ENCODE measurements around the gene ZMYND8. TPM values are rescaled to one million over a fixed set of nuclear protein-coding genes. Genes with fewer than 3 reads are reported as not detected.

ZMYND8 gene
- total and polyA plus RNA-seq, 2 of the 4 experiments (the other 2 are of a cell fraction), result 24.0 to 28.2 TPM

GRCh38 chr20:47224857-47225256 is 131.6 kb downstream of the ZMYND8 start:
- intact Hi-C loops (cut with micrococcal nuclease), result no loop called here
- Histone ChIP-seq H3K27ac (ENCODE audit: insufficient read depth, low read length) (no peak overlapping the region), H3K4ac (ENCODE audit: low read depth, low read length) (no peak overlapping the region), H3K18ac (ENCODE audit: low read depth, low read length) (no peak overlapping the region), H3K27me3 (ENCODE audit: control insufficient read depth, insufficient read depth, low read length) (no peaks in the 10 kb centered on the region), H4K8ac (ENCODE audit: low read depth in 2 of 2, low read length in 2 of 2) (no peak overlapping the region), H4K20me1 (ENCODE audit: insufficient read depth, low read length) (no peaks in the 10 kb centered on the region), H2BK120ac (ENCODE audit: low read depth, low read length) (no peak overlapping the region), H2BK15ac (ENCODE audit: low read depth, low read length) (no peak overlapping the region), H3K56ac (ENCODE audit: extremely low read depth, insufficient read depth, low read length) (no peak overlapping the region), H3K14ac (replicated peaks; ENCODE audit: low read depth, low read length) (no peak overlapping the region), H3K9ac (ENCODE audit: low read depth, low read length) (no peak overlapping the region), H4K5ac (ENCODE audit: low read depth, low read length) (no peak overlapping the region), H2AK9ac (replicated peaks; ENCODE audit: low read depth, low read length, poor library complexity) (no peak overlapping the region), H2AFZ (replicated peaks; ENCODE audit: low read length, poor library complexity) (no peak overlapping the region), H3K4me3 (ENCODE audit: insufficient read depth, low read depth, low read length) (no peak overlapping the region), H3K9me3 (ENCODE audit: control insufficient read depth, insufficient read depth, low read length) (no peaks in the 10 kb centered on the region), H2AK5ac (ENCODE audit: low read depth, low read length) (no peak overlapping the region), H3K36me3 (ENCODE audit: control insufficient read depth, insufficient read depth, low read length) (peaks cover 50% of the 10 kb centered on the region), H3K23ac (ENCODE audit: low read depth, low read length) (no peak overlapping the region), H3K4me2 (ENCODE audit: low read depth, low read length) (no peak overlapping the region), H2BK5ac (ENCODE audit: low read depth, low read length, poor library complexity, severe bottlenecking) (no peak overlapping the region), H2BK20ac (ENCODE audit: low read depth, low read length) (no peak overlapping the region), H4K91ac (ENCODE audit: insufficient read depth, low read depth, low read length) (no peak overlapping the region), H3K4me1 (ENCODE audit: control insufficient read depth, insufficient read depth, low read length) (no peaks in the 10 kb centered on the region), H3K79me1 (ENCODE audit: low read depth in 1 of 2, low read length in 2 of 2) (peaks cover 10 to 29% of the 10 kb centered on the region in 2 experiments), H3K9me1 (ENCODE audit: insufficient read depth, low read length) (0 out of 2 replicates have a peak, but pooled peaks cover 2% of the 10 kb centered on the region)
- POLR2A ChIA-PET (ENCODE audit: unreplicated experiment), result no interaction called here
- no CpG with 5 or more reads among the region's 4 CpGs for WGBS, 2 experiments (ENCODE audit: extremely low coverage in 2 of 2, insufficient read length in 1 of 2)
- dilution Hi-C loops (cut with HindIII; ENCODE audit: low sequenced_read_pairs, unreplicated experiment), result no loop called here
- CTCF ChIA-PET, result interaction anchor here (1.1 kb wide), 1 partner anchor 159 kb away, joined by 4 read pairs; no protein-coding TSS in a partner anchor
- DNase-seq (no peak), ATAC-seq (ENCODE audit: low read depth) (no peak)
- TF ChIP-seq SMC3 (IDR thresholded peaks at IDR 0.05; ENCODE audit: low read depth, low read length), result no peak
- no peak for TF ChIP-seq CEBPB (IDR thresholded peaks at IDR 0.05; ENCODE audit: low read depth, low read length)
- no peak for TF ChIP-seq MAFK (IDR thresholded peaks at IDR 0.05; ENCODE audit: low read depth, low read length)
- TF ChIP-seq CHD1 (IDR thresholded peaks at IDR 0.05; ENCODE audit: low read depth, low read length), result no peak
- TF ChIP-seq FOS (IDR thresholded peaks at IDR 0.05; ENCODE audit: low read depth, low read length), result no peak
- TF ChIP-seq POLR2A (IDR thresholded peaks at IDR 0.05; ENCODE audit: low read depth, low read length), result no peak
- no peak for TF ChIP-seq MXI1 (IDR thresholded peaks at IDR 0.05; ENCODE audit: borderline replicate concordance, low read depth, low read length)
- TF ChIP-seq RFX5 (IDR thresholded peaks at IDR 0.05; ENCODE audit: low read depth, low read length), result no peak
- TF ChIP-seq ELK1 (IDR thresholded peaks at IDR 0.05; ENCODE audit: borderline replicate concordance, low read depth, low read length), result no peak
- TF ChIP-seq RCOR1 (IDR thresholded peaks at IDR 0.05; ENCODE audit: insufficient replicate concordance, low read length), result no peak
- BruUV-seq (replicated peaks), result no TSS peak
- in situ Hi-C loops (cut with MboI; ENCODE audit: low sequenced_read_pairs), result no loop called here

Measured in IMR-90 (cell line).